ENCODE measurements around the gene IGSF1.
"Not testable (repeated sequence)": the region's sequence is repeated elsewhere in the genome, so short reads cannot be mapped to it uniquely, and the experiment has no call there.

The IGSF1 gene

DNA sequence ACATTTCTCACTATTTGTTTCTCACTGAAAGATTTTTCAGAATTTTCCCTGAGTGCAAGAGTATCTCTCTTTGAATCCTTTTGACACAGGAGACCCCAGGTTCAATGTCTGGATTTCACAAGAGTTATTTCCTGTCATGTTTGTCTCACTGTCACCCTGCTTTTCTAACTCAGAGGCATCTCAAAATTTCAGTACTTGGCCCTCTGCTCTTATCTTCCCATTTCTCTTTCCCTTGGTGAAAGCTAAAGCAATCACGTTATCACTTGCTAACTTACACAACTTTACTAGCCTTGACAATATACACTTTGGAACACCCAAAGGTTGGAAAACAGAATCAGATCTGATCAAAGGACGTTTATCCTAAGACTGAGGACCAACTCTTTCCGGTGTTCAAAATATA, 17.3 kb downstream of the IGSF1 start:
- no peak for DNase-seq (ENCODE audit: low read depth in 2 of 2)

DNA sequence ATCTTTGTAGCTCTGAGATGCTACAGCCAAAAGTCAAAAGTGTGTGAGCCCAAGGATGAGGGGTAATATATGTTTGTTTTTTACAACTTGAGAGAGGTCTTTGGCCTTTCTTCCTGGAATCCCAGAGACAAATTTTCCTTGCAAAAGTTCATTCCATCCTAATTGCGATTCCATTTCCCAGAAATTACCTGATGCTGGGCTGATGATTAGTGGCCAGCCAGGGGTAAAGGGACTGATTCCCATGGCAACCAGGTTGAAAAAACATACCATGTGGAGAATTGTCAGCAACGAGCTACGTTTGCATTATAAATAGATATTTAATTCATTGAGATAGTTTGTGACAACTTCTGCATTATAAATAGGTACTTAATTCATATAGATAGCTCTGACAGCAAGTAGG, 17.8 kb downstream of the IGSF1 start:
- no peak for DNase-seq (ENCODE audit: low read depth in 2 of 2)

GRCh38 chrX:131270080-131270479, 19.0 kb downstream of the IGSF1 start:
- DNase-seq (ENCODE audit: low read depth in 2 of 2): no peak

DNA sequence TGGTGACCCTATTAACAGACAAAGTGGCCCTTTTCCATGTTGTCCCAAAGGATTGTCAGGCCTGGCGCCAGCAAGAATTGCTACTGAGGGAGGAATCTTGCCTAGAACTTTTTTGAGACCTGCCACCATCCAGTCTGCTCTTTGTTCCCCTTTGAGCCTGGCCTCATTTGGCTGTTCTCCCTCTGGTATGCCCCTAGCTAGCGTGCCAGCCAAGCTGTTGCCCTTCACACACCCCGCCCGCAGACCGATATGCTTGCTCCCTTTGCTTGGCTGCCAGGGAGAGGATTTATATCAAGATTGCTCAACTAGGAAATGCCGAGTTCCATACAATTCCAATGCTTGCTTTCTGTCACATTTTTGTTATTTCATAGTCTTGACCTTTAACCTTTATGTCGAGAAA, 24.4 kb downstream of the IGSF1 start:
- DNase-seq (ENCODE audit: low read depth in 2 of 2): no peak

- DNase-seq (ENCODE audit: low read depth in 2 of 2): no peak
These were observed 25.1 kb downstream of the IGSF1 start for GRCh38 chrX:131264053-131264452.

- DNase-seq (ENCODE audit: low read depth in 2 of 2): no peak
These were observed 26.1 kb downstream of the IGSF1 start for GRCh38 chrX:131262738-131263679.

- DNase-seq (ENCODE audit: low read depth in 2 of 2): no peak
These were observed 26.9 kb downstream of the IGSF1 start for GRCh38 chrX:131262200-131262599.

DNA sequence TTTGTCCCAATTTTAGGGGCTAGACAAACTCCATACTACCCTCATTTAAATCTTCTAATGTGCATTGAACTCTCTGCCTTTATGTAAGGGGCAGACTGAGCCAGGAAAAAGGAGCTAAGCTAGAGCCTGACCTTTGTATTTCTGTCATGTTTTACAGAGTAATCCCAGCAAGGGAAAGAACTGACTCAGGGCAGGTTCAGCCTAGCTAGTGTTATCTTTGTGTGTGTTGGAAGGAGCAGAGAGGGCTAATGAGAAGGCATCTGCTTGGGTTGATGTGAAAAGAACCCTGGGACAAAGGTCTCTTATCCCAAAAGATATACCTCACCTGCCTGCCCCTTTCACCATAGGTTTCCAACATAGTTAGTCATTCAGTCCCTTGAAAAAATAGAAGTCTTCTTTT, 31.7 kb downstream of the IGSF1 start:
- no peak for DNase-seq (ENCODE audit: low read depth in 2 of 2)

- not testable (repeated sequence) for DNase-seq (ENCODE audit: low read depth in 2 of 2)
These were observed 37.9 kb downstream of the IGSF1 start for GRCh38 chrX:131250984-131251738.

DNA sequence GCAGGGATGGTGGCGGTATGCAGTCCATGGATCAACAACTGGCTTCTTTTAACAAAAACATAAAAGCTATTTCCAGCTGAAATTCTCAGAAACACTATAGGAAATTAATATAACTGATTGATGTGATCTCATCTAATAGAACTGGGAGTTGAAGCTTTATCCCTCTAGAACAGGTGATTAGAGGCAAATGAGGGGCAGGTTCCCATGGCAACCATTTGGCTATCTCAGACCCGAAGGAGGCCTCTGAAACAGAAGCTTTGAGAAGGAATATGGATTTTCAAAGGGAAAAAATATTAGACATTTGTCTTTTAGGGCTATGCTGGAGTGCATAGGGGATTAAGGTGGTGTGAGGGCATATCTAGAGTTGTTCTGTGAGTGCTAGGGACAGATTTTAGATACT, 50.0 kb downstream of the IGSF1 start:
- no peak for DNase-seq (ENCODE audit: low read depth in 2 of 2)

- no peak for DNase-seq (ENCODE audit: low read depth in 2 of 2)
These were observed 51.7 kb downstream of the IGSF1 start for GRCh38 chrX:131237363-131237762.

DNA sequence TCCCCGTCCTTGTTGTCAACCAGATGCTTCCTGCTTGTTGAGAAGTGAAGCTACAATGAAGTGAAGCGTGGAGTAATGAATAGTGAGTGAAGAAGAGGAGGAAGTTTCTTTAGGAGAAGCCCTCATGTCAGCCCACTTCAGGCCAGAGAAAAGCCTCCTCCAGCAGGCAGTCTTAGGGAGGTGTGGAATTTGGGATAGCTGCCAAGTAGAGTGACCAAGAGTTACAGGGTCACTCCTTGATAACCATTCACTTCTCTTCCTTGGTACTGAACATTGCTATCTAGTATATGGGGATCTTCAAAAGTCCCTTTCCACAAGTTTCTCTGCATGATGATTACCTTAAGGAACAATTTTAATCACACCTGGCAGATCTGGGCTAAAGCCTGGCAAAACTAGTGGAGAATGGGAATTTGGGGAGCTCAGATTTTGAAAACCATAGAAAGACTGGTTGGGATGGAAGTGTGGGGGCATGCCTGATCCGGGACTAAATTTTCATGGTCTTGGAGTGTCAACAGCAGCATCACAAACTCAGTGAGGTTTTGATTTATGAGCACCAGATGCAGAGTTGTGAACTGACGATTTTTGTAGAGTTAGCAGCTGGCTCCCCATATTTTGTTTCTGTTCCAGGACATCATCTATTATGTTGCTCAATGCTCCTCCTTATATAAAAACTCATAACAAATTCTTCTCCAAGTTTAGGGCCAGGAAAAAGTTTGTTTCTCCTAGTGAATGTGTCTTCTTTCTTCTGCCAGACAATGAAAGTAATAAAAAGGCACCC, 53.1 kb downstream of the IGSF1 start:
- DNase-seq (ENCODE audit: low read depth in 2 of 2): no peak

- no peak for DNase-seq (ENCODE audit: low read depth in 2 of 2)
These were observed 61.5 kb downstream of the IGSF1 start for GRCh38 chrX:131227608-131228007.

DNA sequence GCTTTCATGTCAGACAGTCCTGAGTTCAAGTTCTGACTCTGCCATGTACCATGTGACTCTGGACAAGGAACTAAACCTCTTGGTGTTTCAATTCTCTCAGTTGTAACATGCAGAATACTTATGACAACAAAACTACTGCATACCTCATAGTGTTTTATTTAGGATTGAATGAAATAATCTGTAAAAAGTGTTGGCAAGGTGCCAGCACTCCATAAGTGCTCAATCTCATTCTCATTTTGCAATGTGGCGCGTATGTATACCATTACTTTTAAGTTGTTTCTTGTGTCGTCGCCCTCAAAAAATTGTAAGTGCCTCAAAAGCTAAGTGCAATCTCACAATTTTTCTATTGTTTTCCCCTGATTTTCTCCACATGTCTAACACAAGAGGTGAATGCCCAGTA, 62.5 kb downstream of the IGSF1 start:
- DNase-seq (ENCODE audit: low read depth in 2 of 2): no peak

DNA sequence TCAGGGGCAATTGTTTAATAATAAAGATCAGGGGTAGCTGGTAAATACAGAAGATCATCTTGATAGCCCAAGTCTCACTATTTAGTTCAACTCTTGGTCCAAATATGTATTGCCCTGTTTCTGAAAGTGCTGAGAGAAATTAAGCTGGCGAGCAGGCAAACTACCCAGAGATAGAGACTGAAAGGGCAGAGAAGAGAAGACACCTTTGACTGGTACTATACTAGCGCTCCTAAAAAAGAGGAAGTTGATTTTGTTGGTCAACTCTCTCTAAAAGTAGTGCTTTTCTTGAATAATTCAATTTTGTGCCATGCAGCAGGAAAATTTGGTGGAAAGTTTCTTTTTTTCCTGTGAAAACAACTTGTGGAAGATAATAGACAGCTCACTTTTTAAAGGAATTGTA, 64.0 kb downstream of the IGSF1 start:
- no peak for DNase-seq (ENCODE audit: low read depth in 2 of 2)

All from activated CD4-positive, alpha-beta T cell treated with anti-CD3 and anti-CD28 coated beads for 24 hours (primary cell).